ENCODE results near the gene ADAR. TPM values are rescaled to one million over a fixed set of nuclear protein-coding genes. Genes with fewer than 3 reads are reported as not detected.
"Not testable (repeated sequence)": the region's sequence is repeated elsewhere in the genome, so short reads cannot be mapped to it uniquely, and the experiment has no call there.

Gene ADAR
- total RNA-seq (2012; rRNA removed) = 64.9 and 75.3 TPM in 2 replicates

GRCh38 chr1:154607609-154608396 lies at the start of gene ADAR:
Gene ADAR, minus strand, starts transcription at chr1:154608186. Its CDS starts 180 bp downstream, at chr1:154608006.
- Histone ChIP-seq H3K9me3 (replicated peaks; ENCODE audit: low read length) (no peaks in the 10 kb centered on the region), H3K27me3 (ENCODE audit: control insufficient read depth, insufficient read depth, low read length) (no peaks in the 10 kb centered on the region), H3K4me3 (ENCODE audit: low read length) (peak within 1 kb of the TSS; percentile 85), H3K4me1 (ENCODE audit: control insufficient read depth, insufficient read depth, low read length) (peaks cover 14% of the 10 kb centered on the region), H3K36me3 (ENCODE audit: insufficient read depth, low read length) (peaks cover 6% of the 10 kb centered on the region), H3K9ac (ENCODE audit: low read depth, low read length) (peak within 1 kb of the TSS; percentile 99), H3K4me2 (ENCODE audit: low read length) (peak within 1 kb of the TSS; percentile 93)

GRCh38 chr1:154657556-154657955 lies 49.6 kb upstream of the ADAR start:
- no peak overlapping the region for H3K4me3 ChIP-seq (ENCODE audit: low read length)
- H3K27me3 ChIP-seq (ENCODE audit: control insufficient read depth, insufficient read depth, low read length) = peaks cover 73% of the 10 kb centered on the region
- no peaks in the 10 kb centered on the region for H3K36me3 ChIP-seq (ENCODE audit: insufficient read depth, low read length)
- no peaks in the 10 kb centered on the region for H3K9me3 ChIP-seq (replicated peaks; ENCODE audit: low read length)
- H3K4me2 ChIP-seq (ENCODE audit: low read length) = no peak overlapping the region
- no peaks in the 10 kb centered on the region for H3K4me1 ChIP-seq (ENCODE audit: control insufficient read depth, insufficient read depth, low read length)
- H3K9ac ChIP-seq (ENCODE audit: low read depth, low read length) = no peak overlapping the region

GRCh38 chr1:154652893-154653292 lies 44.9 kb upstream of the ADAR start:
- Histone ChIP-seq H3K9me3 (replicated peaks; ENCODE audit: low read length) (no peaks in the 10 kb centered on the region), H3K4me3 (ENCODE audit: low read length) (no peak overlapping the region), H3K36me3 (ENCODE audit: insufficient read depth, low read length) (no peaks in the 10 kb centered on the region), H3K9ac (ENCODE audit: low read depth, low read length) (no peak overlapping the region), H3K4me2 (ENCODE audit: low read length) (no peak overlapping the region), H3K27me3 (ENCODE audit: control insufficient read depth, insufficient read depth, low read length) (peaks cover 74% of the 10 kb centered on the region), H3K4me1 (ENCODE audit: control insufficient read depth, insufficient read depth, low read length) (no peaks in the 10 kb centered on the region)

GRCh38 chr1:154644724-154645123 lies 36.7 kb upstream of the ADAR start:
- not testable (repeated sequence) for H3K36me3 ChIP-seq (ENCODE audit: insufficient read depth, low read length); H3K4me1 ChIP-seq (ENCODE audit: control insufficient read depth, insufficient read depth, low read length); H3K4me2 ChIP-seq (ENCODE audit: low read length); H3K9me3 ChIP-seq (replicated peaks; ENCODE audit: low read length); H3K9ac ChIP-seq (ENCODE audit: low read depth, low read length); H3K4me3 ChIP-seq (ENCODE audit: low read length)
- peaks cover 27% of the 10 kb centered on the region for H3K27me3 ChIP-seq (ENCODE audit: control insufficient read depth, insufficient read depth, low read length)

GRCh38 chr1:154641534-154641933 lies 33.5 kb upstream of the ADAR start:
- Histone ChIP-seq H3K4me1 (ENCODE audit: control insufficient read depth, insufficient read depth, low read length) (no peaks in the 10 kb centered on the region), H3K9ac (ENCODE audit: low read depth, low read length) (no peak overlapping the region), H3K4me3 (ENCODE audit: low read length) (no peak overlapping the region), H3K4me2 (ENCODE audit: low read length) (no peak overlapping the region), H3K36me3 (ENCODE audit: insufficient read depth, low read length) (no peaks in the 10 kb centered on the region), H3K27me3 (ENCODE audit: control insufficient read depth, insufficient read depth, low read length) (peaks cover 20% of the 10 kb centered on the region), H3K9me3 (replicated peaks; ENCODE audit: low read length) (no peaks in the 10 kb centered on the region)

- no peaks in the 10 kb centered on the region for H3K9me3 ChIP-seq (replicated peaks; ENCODE audit: low read length)
- H3K36me3 ChIP-seq (ENCODE audit: insufficient read depth, low read length) = no peaks in the 10 kb centered on the region
- H3K9ac ChIP-seq (ENCODE audit: low read depth, low read length) = no peak overlapping the region
- no peak overlapping the region for H3K4me2 ChIP-seq (ENCODE audit: low read length)
- peaks cover 29% of the 10 kb centered on the region for H3K27me3 ChIP-seq (ENCODE audit: control insufficient read depth, insufficient read depth, low read length)
- H3K4me3 ChIP-seq (ENCODE audit: low read length) = no peak overlapping the region
- no peaks in the 10 kb centered on the region for H3K4me1 ChIP-seq (ENCODE audit: control insufficient read depth, insufficient read depth, low read length)
Measured at GRCh38 chr1:154639876-154640275, 31.9 kb upstream of the ADAR start.

- Histone ChIP-seq H3K9ac (ENCODE audit: low read depth, low read length) (no peak overlapping the region), H3K4me2 (ENCODE audit: low read length) (no peak overlapping the region), H3K4me3 (ENCODE audit: low read length) (no peak overlapping the region), H3K36me3 (ENCODE audit: insufficient read depth, low read length) (no peaks in the 10 kb centered on the region), H3K27me3 (ENCODE audit: control insufficient read depth, insufficient read depth, low read length) (peaks cover 25% of the 10 kb centered on the region), H3K4me1 (ENCODE audit: control insufficient read depth, insufficient read depth, low read length) (no peaks in the 10 kb centered on the region), H3K9me3 (replicated peaks; ENCODE audit: low read length) (no peaks in the 10 kb centered on the region)
Measured at GRCh38 chr1:154635171-154635570, 27.2 kb upstream of the ADAR start.

- H3K9ac ChIP-seq (ENCODE audit: low read depth, low read length) = no peak overlapping the region
- peaks cover 22% of the 10 kb centered on the region for H3K4me1 ChIP-seq (ENCODE audit: control insufficient read depth, insufficient read depth, low read length)
- H3K27me3 ChIP-seq (ENCODE audit: control insufficient read depth, insufficient read depth, low read length) = peaks cover 16% of the 10 kb centered on the region
- no peak overlapping the region for H3K4me2 ChIP-seq (ENCODE audit: low read length)
- H3K36me3 ChIP-seq (ENCODE audit: insufficient read depth, low read length) = no peaks in the 10 kb centered on the region
- H3K9me3 ChIP-seq (replicated peaks; ENCODE audit: low read length) = no peaks in the 10 kb centered on the region
- H3K4me3 ChIP-seq (ENCODE audit: low read length) = no peak overlapping the region
Measured at GRCh38 chr1:154629675-154630073, 21.7 kb upstream of the ADAR start.

GRCh38 chr1:154629061-154629674 lies 21.2 kb upstream of the ADAR start:
- Histone ChIP-seq H3K4me2 (ENCODE audit: low read length) (no peak overlapping the region), H3K9ac (ENCODE audit: low read depth, low read length) (no peak overlapping the region), H3K27me3 (ENCODE audit: control insufficient read depth, insufficient read depth, low read length) (peaks cover 16% of the 10 kb centered on the region), H3K9me3 (replicated peaks; ENCODE audit: low read length) (no peaks in the 10 kb centered on the region), H3K36me3 (ENCODE audit: insufficient read depth, low read length) (no peaks in the 10 kb centered on the region), H3K4me3 (ENCODE audit: low read length) (no peak overlapping the region), H3K4me1 (ENCODE audit: control insufficient read depth, insufficient read depth, low read length) (peaks cover 27% of the 10 kb centered on the region)

GRCh38 chr1:154628121-154628405 lies 20.1 kb upstream of the ADAR start:
- Histone ChIP-seq H3K4me1 (ENCODE audit: control insufficient read depth, insufficient read depth, low read length) (peaks cover 27% of the 10 kb centered on the region), H3K4me2 (ENCODE audit: low read length) (peak overlapping the region; percentile 94), H3K4me3 (ENCODE audit: low read length) (peak overlapping the region; percentile 89), H3K36me3 (ENCODE audit: insufficient read depth, low read length) (peaks cover 2% of the 10 kb centered on the region), H3K9ac (ENCODE audit: low read depth, low read length) (peak overlapping the region; percentile 94), H3K27me3 (ENCODE audit: control insufficient read depth, insufficient read depth, low read length) (peaks cover 13% of the 10 kb centered on the region), H3K9me3 (replicated peaks; ENCODE audit: low read length) (no peaks in the 10 kb centered on the region)

- Histone ChIP-seq H3K4me3 (ENCODE audit: low read length) (peak overlapping the region; percentile 89), H3K27me3 (ENCODE audit: control insufficient read depth, insufficient read depth, low read length) (peaks cover 13% of the 10 kb centered on the region), H3K4me1 (ENCODE audit: control insufficient read depth, insufficient read depth, low read length) (peaks cover 27% of the 10 kb centered on the region), H3K36me3 (ENCODE audit: insufficient read depth, low read length) (peaks cover 5% of the 10 kb centered on the region), H3K4me2 (ENCODE audit: low read length) (peak overlapping the region; percentile 94), H3K9ac (ENCODE audit: low read depth, low read length) (peak overlapping the region; percentile 94), H3K9me3 (replicated peaks; ENCODE audit: low read length) (no peaks in the 10 kb centered on the region)
Measured at GRCh38 chr1:154627257-154628120, 19.5 kb upstream of the ADAR start.

Measured in skeletal muscle satellite cell (primary cell).